Gastroesophageal sphincter (tissue), 4 donors: ENCODE results near the gene CAPZB. TPM values are rescaled to one million over a fixed set of nuclear protein-coding genes. Genes with fewer than 3 reads are reported as not detected.

Experiments
- ATAC-seq: fragments of 150-250 bp; one replicate; pipeline ENCODE4 v1.9.1; 2016; ENCODE audit warnings: mild to moderate bottlenecking, moderate library complexity
- H3K27ac ChIP-seq, 4 donors: fragments of 200-600 bp; sonication (generic) in 3 of 4; 1 replicate in 3 of 4; 2 replicates in 1 of 4; pipeline ENCODE4 v1.5.1; 2016 to 2019
- H3K27me3 ChIP-seq: fragments of 200-600 bp; sonication (generic); one replicate; pipeline ENCODE4 v1.5.1; 2019
- H3K36me3 ChIP-seq, 2 donors: fragments of 200-600 bp; sonication (generic); one replicate each; pipeline ENCODE4 v1.5.1; 2019; ENCODE audit warnings: control low read depth in 1 of 2
- H3K4me1 ChIP-seq, 3 donors: fragments of 200-600 bp; sonication (generic); 1 replicate in 2 of 3; 2 replicates in 1 of 3; pipeline ENCODE4 v1.5.1; 2016 to 2019; ENCODE audit warnings: control low read depth in 2 of 3
- H3K4me3 ChIP-seq, 2 donors: fragments of 200-600 bp; sonication (generic); one replicate each; pipeline ENCODE4 v1.5.1; 2019; ENCODE audit warnings: mild to moderate bottlenecking in 1 of 2, moderate library complexity in 1 of 2
- H3K9me3 ChIP-seq, 3 donors: fragments of 200-600 bp; sonication (generic); one replicate each; pipeline ENCODE4 v1.5.1; 2017 to 2019; ENCODE audit warnings: control low read depth in 2 of 3
- EP300 ChIP-seq: sonication (generic); formaldehyde crosslinking; IDR thresholded peaks from one replicate; pipeline ENCODE4 v1.6.1; 2017; ENCODE audit warnings: antibody characterized with exemption, mild to moderate bottlenecking
- POLR2A ChIP-seq, 2 donors: fragments of 450-650 bp; IDR thresholded peaks; one replicate each; pipeline ENCODE4 v1.6.1; 2017; ENCODE audit warnings: antibody characterized with exemption in 2 of 2, mild to moderate bottlenecking in 2 of 2, moderate library complexity in 1 of 2
- POLR2AphosphoS5 ChIP-seq: sonication (generic); formaldehyde crosslinking; IDR thresholded peaks from one replicate; pipeline ENCODE4 v1.6.1; 2017; ENCODE audit warnings: antibody characterized with exemption
- WGBS, 2 donors: methylation state at CpG; one replicate each; pipeline ENCODE4 v1.1.5; 2018; ENCODE audit warnings: low coverage in 1 of 2; 5-methylcytosine and 5-hydroxymethylcytosine counted together
- total RNA-seq, 4 donors: library from RNA; depleted of rRNA; stranded (reverse); fragments of >200 nt; gene quantifications; one replicate each; pipeline ENCODE4 v1.1.0, GENCODE V29; 2016
- TF ChIP-seq, protein P1 (sequence below), 4 experiments: fragments of 200-600 bp in 2 of 4; fragments of 450-650 bp in 2 of 4; sonication (generic) in 1 of 4; IDR thresholded peaks; one replicate each; pipeline ENCODE4 v1.5.1; 2017 to 2019; ENCODE audit warnings: antibody characterized with exemption in 4 of 4, mild to moderate bottlenecking in 2 of 4, moderate library complexity in 2 of 4

CAPZB gene
- total RNA-seq, 4 donors from 2014 or later = 160 to 288 (median 184) TPM

DNA sequence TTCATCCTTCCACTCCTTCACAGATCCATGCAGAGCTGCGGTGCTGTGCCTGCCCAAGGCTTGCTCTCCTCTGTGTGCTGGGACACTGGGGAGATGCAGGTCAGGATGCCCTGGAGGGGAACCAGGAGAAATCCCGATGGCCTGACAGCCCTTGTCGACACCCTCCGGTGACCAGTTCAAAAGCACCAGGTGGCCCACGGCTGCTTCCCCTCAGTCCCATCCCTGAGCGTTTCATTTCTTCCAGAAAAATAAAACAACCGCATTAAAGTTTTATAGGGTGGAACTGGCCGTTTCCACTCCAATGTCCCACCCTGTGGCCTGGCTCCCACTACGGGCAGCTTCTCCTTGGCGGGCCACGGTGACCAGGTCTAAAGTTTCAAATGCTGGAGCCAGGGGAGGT, 124.9 kb downstream of the CAPZB start:
- 51 to 64% methylated on average over 5 to 10 of the region's 11 CpGs for WGBS, 2 donors
- H3K36me3 ChIP-seq = peaks cover 0 to 51% of the 10 kb centered on the region in 2 donors
- H3K27me3 ChIP-seq = no peaks in the 10 kb centered on the region
- no peak for TF ChIP-seq EP300
- TF ChIP-seq POLR2A (IDR thresholded peaks at IDR 0.05) = no peak
- TF ChIP-seq, protein P1, sequence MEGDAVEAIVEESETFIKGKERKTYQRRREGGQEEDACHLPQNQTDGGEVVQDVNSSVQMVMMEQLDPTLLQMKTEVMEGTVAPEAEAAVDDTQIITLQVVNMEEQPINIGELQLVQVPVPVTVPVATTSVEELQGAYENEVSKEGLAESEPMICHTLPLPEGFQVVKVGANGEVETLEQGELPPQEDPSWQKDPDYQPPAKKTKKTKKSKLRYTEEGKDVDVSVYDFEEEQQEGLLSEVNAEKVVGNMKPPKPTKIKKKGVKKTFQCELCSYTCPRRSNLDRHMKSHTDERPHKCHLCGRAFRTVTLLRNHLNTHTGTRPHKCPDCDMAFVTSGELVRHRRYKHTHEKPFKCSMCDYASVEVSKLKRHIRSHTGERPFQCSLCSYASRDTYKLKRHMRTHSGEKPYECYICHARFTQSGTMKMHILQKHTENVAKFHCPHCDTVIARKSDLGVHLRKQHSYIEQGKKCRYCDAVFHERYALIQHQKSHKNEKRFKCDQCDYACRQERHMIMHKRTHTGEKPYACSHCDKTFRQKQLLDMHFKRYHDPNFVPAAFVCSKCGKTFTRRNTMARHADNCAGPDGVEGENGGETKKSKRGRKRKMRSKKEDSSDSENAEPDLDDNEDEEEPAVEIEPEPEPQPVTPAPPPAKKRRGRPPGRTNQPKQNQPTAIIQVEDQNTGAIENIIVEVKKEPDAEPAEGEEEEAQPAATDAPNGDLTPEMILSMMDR (IDR thresholded peaks at IDR 0.05) = no peak
- no peak for TF ChIP-seq POLR2AphosphoS5
- no peak for ATAC-seq
- peaks cover 0 to 64% (median 13%) of the 10 kb centered on the region in 3 donors for H3K4me1 ChIP-seq
- H3K9me3 ChIP-seq = no peaks in the 10 kb centered on the region
- H3K4me3 ChIP-seq = no peak overlapping the region
- peak overlapping the region in 2 of 4 donors; percentile 1 to 30 for H3K27ac ChIP-seq

DNA sequence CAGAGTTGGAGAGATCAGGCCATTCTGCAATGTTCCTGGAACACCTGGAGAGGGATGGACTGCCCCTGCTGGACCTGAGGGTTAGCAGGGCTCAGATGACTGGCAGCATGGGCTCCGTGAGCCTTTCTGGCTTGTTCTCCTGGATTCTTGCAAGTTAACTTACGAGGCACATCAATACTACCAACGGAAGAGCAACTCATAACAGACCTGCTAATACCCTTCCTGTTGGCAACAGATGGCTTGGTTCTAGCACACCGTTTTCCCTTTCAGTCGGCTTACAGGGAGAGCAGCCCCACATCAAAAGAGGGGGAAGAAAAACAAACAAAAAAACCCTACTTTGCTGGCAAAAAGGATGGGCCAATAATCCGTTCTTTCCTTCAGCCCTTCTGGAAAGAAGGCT, 125.3 kb downstream of the CAPZB start:
- H3K36me3 ChIP-seq = peaks cover 0 to 51% of the 10 kb centered on the region in 2 donors
- H3K4me3 ChIP-seq = no peak overlapping the region
- H3K27me3 ChIP-seq = no peaks in the 10 kb centered on the region
- peaks cover 0 to 62% (median 13%) of the 10 kb centered on the region in 3 donors for H3K4me1 ChIP-seq
- no peak for ATAC-seq
- H3K27ac ChIP-seq = peak overlapping the region in 3 of 4 donors; percentile 1 to 30 (median 6)
- H3K9me3 ChIP-seq = no peaks in the 10 kb centered on the region
- WGBS, 2 donors = 27 to 38% methylated on average over 4 to 6 of the region's 6 CpGs
- TF ChIP-seq POLR2A (IDR thresholded peaks at IDR 0.05) (no peak), EP300 (no peak), POLR2AphosphoS5 (no peak)
- TF ChIP-seq, protein P1 (IDR thresholded peaks at IDR 0.05) = no peak

DNA sequence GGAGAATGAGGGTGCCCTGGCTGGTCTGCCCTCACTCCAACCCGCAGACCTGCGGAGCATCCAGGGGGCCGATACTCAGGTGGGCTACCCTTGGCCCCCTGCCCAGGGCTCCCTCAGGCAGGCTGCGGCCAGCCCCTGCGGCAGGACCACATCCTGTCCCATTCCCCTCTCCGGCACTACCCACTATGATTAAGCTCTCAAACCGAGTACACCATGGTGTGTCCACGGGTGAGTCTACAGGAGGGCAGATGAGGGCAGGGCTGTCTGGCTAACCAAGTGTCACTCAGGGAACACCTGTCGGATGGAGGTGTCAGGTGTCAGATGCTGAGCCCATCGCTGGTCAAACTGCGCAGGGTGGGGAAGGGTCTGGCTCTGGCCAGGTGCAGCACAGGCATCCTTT, 126.0 kb downstream of the CAPZB start:
- WGBS, 2 donors = 58 to 98% methylated on average over 6 to 7 of the region's 11 CpGs
- Histone ChIP-seq H3K27me3 (no peaks in the 10 kb centered on the region), H3K4me3 (no peak overlapping the region), H3K4me1 (peaks cover 0 to 62% (median 14%) of the 10 kb centered on the region in 3 donors), H3K36me3 (peaks cover 0 to 53% of the 10 kb centered on the region in 2 donors), H3K27ac (peak overlapping the region in 3 of 4 donors; percentile 1 to 30 (median 6)), H3K9me3 (no peaks in the 10 kb centered on the region)
- TF ChIP-seq POLR2AphosphoS5 = no peak
- TF ChIP-seq EP300 = no peak
- TF ChIP-seq POLR2A (IDR thresholded peaks at IDR 0.05) = no peak
- TF ChIP-seq, protein P1 (IDR thresholded peaks at IDR 0.05) = no peak
- ATAC-seq = no peak

DNA sequence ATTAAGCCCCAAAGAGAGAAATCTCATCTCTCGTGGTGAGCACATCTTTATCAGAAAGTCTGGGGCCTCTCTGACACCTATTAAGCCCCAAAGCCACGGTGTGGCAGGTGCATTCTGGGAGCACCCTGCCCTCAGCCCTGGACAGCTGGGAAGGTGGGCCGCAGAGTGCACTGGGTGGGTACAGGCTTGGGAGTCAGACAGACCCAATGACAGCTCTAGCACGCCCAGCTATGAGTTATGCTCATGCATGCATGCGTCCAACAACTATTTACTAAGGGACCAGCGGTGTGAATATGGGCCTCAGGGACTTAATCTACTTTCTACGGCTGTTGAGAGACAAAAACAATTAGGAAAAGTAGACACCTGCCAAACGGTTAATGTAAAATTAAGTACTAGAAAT, 126.6 kb downstream of the CAPZB start:
- Histone ChIP-seq H3K4me3 (no peak overlapping the region), H3K9me3 (no peaks in the 10 kb centered on the region), H3K27ac (no peak overlapping the region), H3K27me3 (no peaks in the 10 kb centered on the region), H3K4me1 (peaks cover 0 to 62% (median 14%) of the 10 kb centered on the region in 3 donors), H3K36me3 (peaks cover 0 to 56% of the 10 kb centered on the region in 2 donors)
- ATAC-seq = no peak
- 85 to 89% methylated on average over 4 of the region's 8 CpGs for WGBS, 2 donors
- TF ChIP-seq EP300 = no peak
- TF ChIP-seq POLR2A (IDR thresholded peaks at IDR 0.05) = no peak
- no peak for TF ChIP-seq POLR2AphosphoS5
- TF ChIP-seq, protein P1 (IDR thresholded peaks at IDR 0.05) = no peak

DNA sequence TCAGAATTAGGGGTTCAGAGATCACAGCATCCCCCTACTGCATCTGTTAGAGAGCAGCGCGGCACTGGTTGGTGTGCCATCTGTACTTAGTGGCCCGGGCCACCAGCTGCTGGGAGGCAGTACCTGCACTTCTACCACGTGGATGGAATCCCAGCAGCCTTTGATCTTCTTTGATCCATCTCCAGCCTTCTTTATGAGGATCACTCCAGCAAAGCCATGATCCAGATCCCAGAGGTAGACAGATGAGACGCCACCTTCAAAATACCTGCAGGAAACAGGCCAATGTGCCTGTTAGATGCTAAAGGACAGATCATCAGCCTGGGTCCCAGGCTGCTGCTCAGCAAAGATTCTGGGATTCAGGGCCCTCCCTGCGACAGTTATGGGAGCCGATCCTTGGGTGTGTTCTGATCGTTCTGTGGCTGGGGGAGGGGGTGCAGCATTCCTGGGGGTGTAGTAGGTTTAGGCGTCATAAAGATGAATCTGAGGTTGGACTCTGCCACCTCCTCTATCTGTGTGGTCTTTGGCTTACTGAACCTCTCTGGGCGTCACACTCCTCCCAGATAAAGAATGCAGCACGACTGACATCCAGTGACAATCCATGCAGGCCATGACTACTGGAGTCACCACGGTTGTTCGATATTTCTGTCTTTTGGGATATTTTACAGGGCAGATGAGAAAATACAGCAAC, 127.9 kb downstream of the CAPZB start:
- peaks cover 0 to 62% (median 14%) of the 10 kb centered on the region in 3 donors for H3K4me1 ChIP-seq
- H3K4me3 ChIP-seq = no peak overlapping the region
- no peaks in the 10 kb centered on the region for H3K27me3 ChIP-seq
- H3K9me3 ChIP-seq = no peaks in the 10 kb centered on the region
- TF ChIP-seq POLR2AphosphoS5 (no peak), POLR2A (IDR thresholded peaks at IDR 0.05) (no peak), EP300 (no peak)
- TF ChIP-seq, protein P1 (IDR thresholded peaks at IDR 0.05) = no peak
- no peak overlapping the region for H3K27ac ChIP-seq
- no peak for ATAC-seq
- H3K36me3 ChIP-seq = peaks cover 0 to 62% of the 10 kb centered on the region in 2 donors
- 71 to 82% methylated on average over 5 to 8 of the region's 13 CpGs for WGBS, 2 donors
